Brain microvascular endothelial cell (primary cell): ENCODE data around the gene BEST1.
A peak's percentile ranks its signal among the peaks of the same experiment; 100 is the strongest.

Experiments used
- DNase-seq: peaks from one replicate; pipeline ENCODE4 v3.0.0-alpha.2; 2020
- H3K27ac ChIP-seq: fragments of 250-450 bp; sonication (Bioruptor Pico); 2 replicates; pipeline ENCODE4 v1.5.1; 2020; ENCODE audit warnings: mild to moderate bottlenecking, moderate library complexity
- H3K27me3 ChIP-seq: fragments of 250-450 bp; sonication (Bioruptor Pico); replicated peaks from 2 replicates; pipeline ENCODE4 v1.5.1; 2020; ENCODE audit warnings: mild to moderate bottlenecking
- H3K36me3 ChIP-seq: fragments of 250-450 bp; sonication (Bioruptor Pico); replicated peaks from 2 replicates; pipeline ENCODE4 v1.5.1; 2020; ENCODE audit warnings: mild to moderate bottlenecking
- H3K4me3 ChIP-seq: 2 replicates; pipeline ENCODE4 v1.5.1; 2011; ENCODE audit warnings: low read depth, mild to moderate bottlenecking, control low read depth, low read length, moderate library complexity
- CTCF ChIP-seq: IDR thresholded peaks from 2 replicates; pipeline ENCODE4 v1.5.1; 2011; ENCODE audit warnings: low read depth, mild to moderate bottlenecking, moderate library complexity, low read length, control low read depth, inconsistent platforms; ENCODE audit errors: missing control alignments
- in situ Hi-C: cut with HindIII; loops from 2 replicates; pipeline ENCODE4 v1.10.0; 2017; ENCODE audit warnings: low sequenced_read_pairs, low pct_ligation_motif_present

BEST1 gene

GRCh38 chr11:61913699-61914395 is 36.3 kb upstream of the BEST1 start:
- in situ Hi-C loops, result loop anchor here (25.0 kb wide), 1 partner anchor 198 kb away; the partner anchor contains the start of gene INCENP
- no peak for TF ChIP-seq CTCF
- Histone ChIP-seq H3K4me3 (no peak overlapping the region), H3K36me3 (no peaks in the 10 kb centered on the region), H3K27me3 (peaks cover 15% of the 10 kb centered on the region), H3K27ac (no peak overlapping the region)
- no peak for DNase-seq

GRCh38 chr11:61914471-61915171 is 35.5 kb upstream of the BEST1 start:
- in situ Hi-C loops, result loop anchor here (25.0 kb wide), 1 partner anchor 198 kb away; the partner anchor contains the start of gene INCENP

GRCh38 chr11:61916737-61917333 is 33.3 kb upstream of the BEST1 start:
- H3K27me3 ChIP-seq, result peaks cover 21% of the 10 kb centered on the region

More at GRCh38 chr11:61914471-61915171, 35.5 kb upstream of the BEST1 start:
- no peak for TF ChIP-seq CTCF
- no peak for DNase-seq
- no peak overlapping the region for H3K27ac ChIP-seq
- H3K4me3 ChIP-seq, result no peak overlapping the region
- H3K27me3 ChIP-seq, result peaks cover 20% of the 10 kb centered on the region
- no peaks in the 10 kb centered on the region for H3K36me3 ChIP-seq

GRCh38 chr11:61917334-61918109 is 32.6 kb upstream of the BEST1 start, which contains the start of gene RAB3IL1:
Gene RAB3IL1, minus strand, starts transcription at chr11:61917566. Its CDS starts 199 bp downstream, at chr11:61917367.
- Histone ChIP-seq H3K27ac (no peak within 1 kb of the TSS), H3K36me3 (no peaks in the 10 kb centered on the region), H3K27me3 (peaks cover 21% of the 10 kb centered on the region), H3K4me3 (peak within 1 kb of the TSS; percentile 45)
- in situ Hi-C loops, result loop anchor here (25.0 kb wide), 1 partner anchor 195 kb away; the partner anchor contains the start of gene INCENP
- no peak for TF ChIP-seq CTCF
- DNase-seq, result no peak

More at GRCh38 chr11:61916737-61917333, 33.3 kb upstream of the BEST1 start:
- H3K27ac ChIP-seq, result no peak overlapping the region
- no peak for TF ChIP-seq CTCF
- H3K36me3 ChIP-seq, result no peaks in the 10 kb centered on the region
- no peak for DNase-seq
- in situ Hi-C loops, result loop anchor here (25.0 kb wide), 1 partner anchor 195 kb away; the partner anchor contains the start of gene INCENP
- H3K4me3 ChIP-seq, result peak overlapping the region; percentile 43

- no peak overlapping the region for H3K27ac ChIP-seq
- no peak for DNase-seq
- peaks cover 21% of the 10 kb centered on the region for H3K27me3 ChIP-seq
- H3K4me3 ChIP-seq, result no peak overlapping the region
- no peak for TF ChIP-seq CTCF
- in situ Hi-C loops, result loop anchor here (25.0 kb wide), 1 partner anchor 194 kb away; the partner anchor contains the start of gene INCENP
- H3K36me3 ChIP-seq, result no peaks in the 10 kb centered on the region
Measured at GRCh38 chr11:61918251-61918937, 31.8 kb upstream of the BEST1 start.
